ENCODE measurements around the gene LMBR1.

The LMBR1 gene

DNA sequence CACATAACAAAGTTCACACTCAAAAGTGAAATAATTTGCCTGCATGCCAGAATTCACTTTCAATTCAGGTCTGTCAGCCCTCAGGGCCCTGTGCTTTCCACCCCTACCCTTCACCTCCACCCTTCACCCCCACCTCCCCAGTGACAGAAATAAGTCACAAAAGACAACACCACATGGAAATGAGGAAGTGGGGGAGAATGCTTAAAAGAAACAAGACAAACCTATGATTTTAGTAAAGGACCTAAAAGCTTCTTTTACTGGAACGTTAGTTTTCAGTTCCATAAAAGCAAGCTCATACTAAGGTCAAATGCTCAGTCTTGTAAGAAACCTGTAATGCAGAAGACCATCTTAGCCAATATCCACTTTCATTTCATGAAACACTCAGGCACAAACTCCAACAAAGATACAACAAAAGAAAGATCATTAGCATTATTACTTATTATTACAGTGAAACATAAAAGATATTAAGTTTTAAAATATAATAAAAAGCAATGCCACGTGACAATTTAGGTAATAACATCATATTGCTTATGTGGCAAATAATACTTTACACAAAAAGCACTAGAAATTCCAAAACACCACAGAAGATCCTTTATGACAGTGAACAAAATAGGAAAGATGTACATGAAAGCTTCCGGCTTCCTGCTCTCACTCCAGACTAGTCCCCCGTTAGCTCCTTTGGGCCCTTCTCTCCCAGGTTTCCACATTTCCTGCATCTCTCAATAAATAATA lies 112.1 kb downstream of the LMBR1 start:
- no peak overlapping the region for H3K4me3 ChIP-seq (ENCODE audit: control insufficient read depth, low read depth, low read length)
- no peak for TF ChIP-seq CTCF (IDR thresholded peaks at IDR 0.05; ENCODE audit: control insufficient read depth, insufficient read depth, low read depth, low read length, missing control alignments)
- no peak for DNase-seq (ENCODE audit: low read depth)

- no peak overlapping the region for H3K4me3 ChIP-seq (ENCODE audit: control insufficient read depth, low read depth, low read length)
- TF ChIP-seq CTCF (IDR thresholded peaks at IDR 0.05; ENCODE audit: control insufficient read depth, insufficient read depth, low read depth, low read length, missing control alignments): no peak
- no peak for DNase-seq (ENCODE audit: low read depth)
Observed at GRCh38 chr7:156778668-156779067, 114.3 kb downstream of the LMBR1 start.

DNA sequence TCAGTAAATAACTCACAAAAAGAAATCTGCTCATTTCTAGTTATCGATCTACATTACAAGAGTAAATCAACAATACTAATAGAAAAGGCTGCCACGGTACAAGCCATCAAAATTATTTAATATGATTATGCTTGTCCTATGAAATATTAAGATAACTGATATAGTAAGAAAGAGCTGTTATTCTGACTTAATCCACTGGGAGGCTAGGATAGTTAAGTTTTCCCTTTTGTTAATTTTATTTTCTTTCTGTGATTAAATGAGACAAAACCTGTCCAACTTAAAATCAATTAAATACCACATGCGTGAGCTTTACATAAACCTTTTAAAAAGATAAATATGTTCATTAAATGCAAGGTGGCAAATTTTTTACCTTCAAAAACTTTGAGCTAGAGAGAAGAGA lies 114.8 kb downstream of the LMBR1 start:
- H3K4me3 ChIP-seq (ENCODE audit: control insufficient read depth, low read depth, low read length): no peak overlapping the region
- DNase-seq (ENCODE audit: low read depth): no peak
- no peak for TF ChIP-seq CTCF (IDR thresholded peaks at IDR 0.05; ENCODE audit: control insufficient read depth, insufficient read depth, low read depth, low read length, missing control alignments)

- TF ChIP-seq CTCF (IDR thresholded peaks at IDR 0.05; ENCODE audit: control insufficient read depth, insufficient read depth, low read depth, low read length, missing control alignments): no peak
- H3K4me3 ChIP-seq (ENCODE audit: control insufficient read depth, low read depth, low read length): no peak overlapping the region
- no peak for DNase-seq (ENCODE audit: low read depth)
Observed at GRCh38 chr7:156777364-156778069, 115.5 kb downstream of the LMBR1 start.

DNA sequence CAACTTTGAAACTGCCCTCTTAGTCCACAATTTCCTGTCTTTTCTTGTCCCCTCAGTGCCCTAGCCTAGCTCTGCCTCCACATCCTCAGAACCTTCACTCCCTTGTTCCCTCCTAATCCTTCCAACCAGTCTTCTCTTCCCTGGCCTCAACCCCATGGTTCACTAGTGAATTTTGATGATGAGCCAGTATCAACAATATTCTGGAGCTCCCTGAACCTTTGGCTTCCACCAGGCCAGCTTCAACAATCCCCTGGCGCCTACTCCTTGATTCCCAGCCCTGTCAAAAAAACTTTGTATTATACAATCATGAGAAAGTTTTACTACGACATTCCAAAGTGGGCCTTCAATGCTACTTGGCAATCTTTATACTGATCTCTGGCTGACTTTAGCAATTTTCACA lies 116.5 kb downstream of the LMBR1 start:
- TF ChIP-seq CTCF (IDR thresholded peaks at IDR 0.05; ENCODE audit: control insufficient read depth, insufficient read depth, low read depth, low read length, missing control alignments): no peak
- no peak overlapping the region for H3K4me3 ChIP-seq (ENCODE audit: control insufficient read depth, low read depth, low read length)
- no peak for DNase-seq (ENCODE audit: low read depth)

GRCh38 chr7:156773966-156774365 lies 119.0 kb downstream of the LMBR1 start:
- H3K4me3 ChIP-seq (ENCODE audit: control insufficient read depth, low read depth, low read length): no peak overlapping the region
- no peak for DNase-seq (ENCODE audit: low read depth)
- TF ChIP-seq CTCF (IDR thresholded peaks at IDR 0.05; ENCODE audit: control insufficient read depth, insufficient read depth, low read depth, low read length, missing control alignments): no peak

All from AG09309 (cell line).